GM23338 (cell line): ENCODE data around the gene PXMP2.

Experiments
- EZH2 ChIP-seq: fragments of 200-600 bp; sonication (generic); IDR thresholded peaks from one replicate; pipeline ENCODE4 v1.8.0; 2017; ENCODE audit warnings: antibody characterized with exemption, mild to moderate bottlenecking, low read depth; ENCODE audit not compliant: unreplicated experiment
- POLR2AphosphoS5 ChIP-seq: IDR thresholded peaks from 2 replicates; pipeline ENCODE4 v1.6.1; 2016; ENCODE audit warnings: antibody characterized with exemption, low read depth
- TF ChIP-seq, protein P1 (sequence below), 2 experiments: fragments of 200-600 bp in 1 of 2; sonication (generic) in 1 of 2; conservative IDR thresholded peaks; 2 replicates each; pipeline versions ENCODE4 v1.5.1 to v1.6.1; 2016 to 2017; ENCODE audit warnings: antibody characterized with exemption in 2 of 2, low read depth in 2 of 2, mild to moderate bottlenecking in 2 of 2, moderate library complexity in 1 of 2

- TF ChIP-seq, protein P1, sequence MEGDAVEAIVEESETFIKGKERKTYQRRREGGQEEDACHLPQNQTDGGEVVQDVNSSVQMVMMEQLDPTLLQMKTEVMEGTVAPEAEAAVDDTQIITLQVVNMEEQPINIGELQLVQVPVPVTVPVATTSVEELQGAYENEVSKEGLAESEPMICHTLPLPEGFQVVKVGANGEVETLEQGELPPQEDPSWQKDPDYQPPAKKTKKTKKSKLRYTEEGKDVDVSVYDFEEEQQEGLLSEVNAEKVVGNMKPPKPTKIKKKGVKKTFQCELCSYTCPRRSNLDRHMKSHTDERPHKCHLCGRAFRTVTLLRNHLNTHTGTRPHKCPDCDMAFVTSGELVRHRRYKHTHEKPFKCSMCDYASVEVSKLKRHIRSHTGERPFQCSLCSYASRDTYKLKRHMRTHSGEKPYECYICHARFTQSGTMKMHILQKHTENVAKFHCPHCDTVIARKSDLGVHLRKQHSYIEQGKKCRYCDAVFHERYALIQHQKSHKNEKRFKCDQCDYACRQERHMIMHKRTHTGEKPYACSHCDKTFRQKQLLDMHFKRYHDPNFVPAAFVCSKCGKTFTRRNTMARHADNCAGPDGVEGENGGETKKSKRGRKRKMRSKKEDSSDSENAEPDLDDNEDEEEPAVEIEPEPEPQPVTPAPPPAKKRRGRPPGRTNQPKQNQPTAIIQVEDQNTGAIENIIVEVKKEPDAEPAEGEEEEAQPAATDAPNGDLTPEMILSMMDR (conservative IDR thresholded peaks at IDR 0.05; ENCODE audit: low read depth in 2 of 2) = no peak
- TF ChIP-seq EZH2 = no peak
- TF ChIP-seq POLR2AphosphoS5 = no peak
Measured at GRCh38 chr12:132734206-132734605, 46.8 kb downstream of the PXMP2 start.
